ENCODE measurements around the gene RBM38.

RBM38 gene

DNA sequence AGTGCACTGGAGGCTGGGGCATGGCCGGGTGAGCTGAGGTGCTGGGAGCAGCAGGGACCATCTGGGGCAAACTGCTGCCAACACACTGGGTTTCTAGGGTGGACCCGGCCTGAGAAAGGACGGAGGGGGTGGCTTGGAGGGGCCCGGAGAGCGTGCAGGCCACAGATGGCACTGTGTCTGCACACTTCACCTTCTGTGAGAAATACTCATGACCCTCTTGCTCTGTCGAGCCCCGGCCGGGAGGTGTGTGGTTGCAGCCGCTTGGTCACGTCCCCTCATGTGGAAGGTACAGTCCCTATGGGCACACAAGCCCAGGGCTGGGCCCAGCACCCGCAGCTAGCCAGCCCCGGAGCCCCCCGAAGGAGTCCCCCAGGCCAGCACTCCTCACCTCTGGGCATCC, 59.7 kb downstream of the RBM38 start:
- no peak for FAIRE-seq
- no peak for DNase-seq (ENCODE audit: low spot score)

DNA sequence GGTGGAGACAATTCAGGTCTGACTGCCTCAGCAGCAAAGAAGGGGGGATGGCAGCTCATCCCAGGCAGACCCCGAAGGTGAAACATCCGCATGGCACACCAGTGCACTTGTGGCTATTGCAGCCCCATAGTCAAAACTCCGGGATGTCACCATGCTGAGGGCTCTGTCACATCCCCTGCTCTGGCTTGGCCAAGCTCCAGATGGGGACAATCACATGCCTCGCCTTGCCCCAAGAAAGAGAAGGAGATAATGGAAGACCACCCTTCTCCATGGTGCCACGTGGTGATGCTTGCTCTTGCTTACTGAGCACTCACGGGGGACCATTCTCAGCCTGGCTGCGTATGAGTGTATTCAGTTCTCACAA, 60.2 kb downstream of the RBM38 start:
- DNase-seq (ENCODE audit: low spot score): no peak
- FAIRE-seq: no peak

DNA sequence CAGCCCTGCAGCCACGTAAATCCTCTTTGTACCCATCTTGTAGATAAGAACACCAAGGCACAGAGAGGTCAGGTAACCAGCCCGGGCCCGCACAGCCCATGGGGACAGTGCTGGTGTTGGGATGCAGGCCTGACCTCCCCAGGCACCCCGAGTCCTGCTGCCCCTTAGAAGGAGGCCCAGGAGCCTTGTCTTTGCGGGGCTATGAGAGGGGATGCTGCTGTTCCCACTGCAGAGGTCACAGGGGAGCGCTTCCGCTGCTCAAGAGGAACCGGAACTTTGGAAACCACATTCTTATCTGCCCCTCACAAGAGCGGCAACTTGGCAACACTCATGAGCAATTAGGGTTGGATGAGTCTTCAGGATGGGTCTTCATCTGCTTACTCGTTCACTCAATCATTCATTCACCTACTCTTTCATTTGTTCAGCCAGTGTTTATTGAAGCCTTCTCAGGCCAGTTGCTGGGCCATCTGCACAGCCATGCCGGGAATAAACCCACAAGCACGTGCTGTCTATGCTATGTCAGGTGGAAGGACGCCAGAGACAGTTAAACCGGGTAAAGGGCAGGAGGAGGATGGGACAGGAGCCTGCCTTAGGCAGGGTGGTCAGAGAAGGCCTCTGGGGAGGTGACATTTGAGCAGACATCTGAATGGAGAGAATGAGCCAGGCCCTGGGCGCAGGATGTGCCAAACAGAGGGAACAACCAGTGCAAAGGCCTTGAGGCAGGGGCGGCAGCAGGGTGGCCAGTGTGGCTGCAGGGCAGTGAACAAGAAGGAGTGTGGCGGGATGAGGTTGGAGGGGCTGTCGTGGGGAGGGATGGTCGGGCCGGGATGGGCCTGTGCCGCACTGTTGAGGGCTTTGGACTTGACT, 60.8 kb downstream of the RBM38 start:
- no peak for FAIRE-seq
- DNase-seq (ENCODE audit: low spot score): no peak

GRCh38 chr20:57455386-57455785, 64.2 kb downstream of the RBM38 start:
- FAIRE-seq (no peak), DNase-seq (ENCODE audit: low spot score) (no peak)

DNA sequence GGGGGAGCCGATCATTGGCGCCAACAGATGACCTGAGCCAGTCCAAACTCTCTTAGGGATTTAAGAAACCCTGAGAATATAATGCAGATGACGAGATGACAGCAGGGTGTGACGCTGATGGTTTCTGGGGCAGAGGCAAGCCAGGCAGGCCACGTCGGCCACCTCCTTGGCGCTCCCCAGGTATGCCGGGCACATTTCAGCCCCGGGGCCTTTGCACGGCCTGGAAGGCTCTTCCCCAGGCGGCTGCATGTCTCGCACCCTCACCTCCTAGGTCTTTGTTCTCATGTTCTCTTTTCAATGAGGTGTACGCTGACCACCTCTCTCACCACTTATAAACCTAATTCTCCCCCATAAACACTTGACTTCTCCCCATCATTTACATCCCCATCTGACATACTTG, 64.9 kb downstream of the RBM38 start:
- no peak for FAIRE-seq
- no peak for DNase-seq (ENCODE audit: low spot score)

GRCh38 chr20:57457243-57458095, 66.3 kb downstream of the RBM38 start:
- no peak for DNase-seq (ENCODE audit: low spot score)

DNA sequence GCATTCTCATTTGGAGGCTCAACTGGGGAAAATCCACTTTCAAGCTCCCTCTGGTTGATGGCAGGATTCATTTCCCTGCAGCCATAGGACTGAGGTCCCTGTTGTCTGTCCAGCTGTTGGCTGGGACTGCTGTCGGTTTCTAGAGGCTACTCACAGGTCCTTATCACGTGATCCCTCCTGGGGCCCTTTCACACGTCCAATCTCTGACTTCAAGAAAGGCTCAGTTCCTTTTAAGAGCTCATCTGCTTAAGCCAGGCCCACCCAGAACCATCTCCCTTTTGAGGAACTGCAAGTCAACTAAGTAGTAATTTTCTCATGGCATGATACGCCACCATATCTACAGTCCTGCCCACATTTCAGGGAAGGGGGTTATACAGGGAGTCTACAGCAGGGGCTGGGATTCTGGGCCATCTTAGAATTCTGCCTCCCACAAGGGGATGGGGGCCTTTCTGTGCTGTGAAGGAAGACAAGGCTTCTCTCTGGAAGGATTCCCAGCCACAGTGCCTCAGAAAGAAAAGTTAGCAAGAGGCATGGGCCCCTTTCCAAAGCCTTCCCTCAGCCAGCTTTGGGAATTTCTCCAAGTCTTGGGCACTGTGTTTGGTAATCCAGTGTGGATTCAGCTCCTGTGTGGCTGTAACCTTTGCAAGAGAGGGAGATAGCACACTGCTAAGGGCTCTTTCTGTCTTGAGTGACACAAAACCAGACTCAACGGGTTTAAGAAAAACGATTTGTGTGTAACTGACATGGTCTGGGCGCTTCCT, 67.4 kb downstream of the RBM38 start:
- no peak for DNase-seq (ENCODE audit: low spot score)
- no peak for FAIRE-seq

More at GRCh38 chr20:57457243-57458095, 66.3 kb downstream of the RBM38 start:
- no peak for FAIRE-seq

Data from RCC 7860 (cell line).